ENCODE measurements around the gene MAN1C1.

MAN1C1 gene

GRCh38 chr1:25676488-25676887 lies 59.9 kb downstream of the MAN1C1 start:
- peak in 1 of 56 donors; percentile 35 for DNase-seq

GRCh38 chr1:25677193-25677773 lies 60.7 kb downstream of the MAN1C1 start:
- DNase-seq: no peak

- no peak for DNase-seq
Observed at GRCh38 chr1:25679171-25679570, 62.6 kb downstream of the MAN1C1 start.

GRCh38 chr1:25680701-25681100 lies 64.1 kb downstream of the MAN1C1 start:
- no peak for DNase-seq

- no peak for DNase-seq
Observed at GRCh38 chr1:25682059-25682601, 65.5 kb downstream of the MAN1C1 start.

- DNase-seq: no peak
Observed at GRCh38 chr1:25683177-25683576, 66.6 kb downstream of the MAN1C1 start.

GRCh38 chr1:25683731-25684130 lies 67.1 kb downstream of the MAN1C1 start:
- DNase-seq: no peak

GRCh38 chr1:25684216-25684965 lies 67.8 kb downstream of the MAN1C1 start:
- no peak for DNase-seq

GRCh38 chr1:25685211-25685750 lies 68.7 kb downstream of the MAN1C1 start:
- DNase-seq: no peak

- DNase-seq: no peak
Observed at GRCh38 chr1:25685938-25686665, 69.5 kb downstream of the MAN1C1 start.

GRCh38 chr1:25687221-25688017 lies 70.8 kb downstream of the MAN1C1 start:
- no peak for DNase-seq

- DNase-seq: no peak
Observed at GRCh38 chr1:25688390-25689119, 72.0 kb downstream of the MAN1C1 start.

GRCh38 chr1:25689686-25690381 lies 73.2 kb downstream of the MAN1C1 start:
- no peak for DNase-seq

GRCh38 chr1:25690396-25690956 lies 73.9 kb downstream of the MAN1C1 start:
- no peak for DNase-seq

- DNase-seq: no peak
Observed at GRCh38 chr1:25691211-25691610, 74.6 kb downstream of the MAN1C1 start.

- no peak for DNase-seq
Observed at GRCh38 chr1:25692560-25692959, 76.0 kb downstream of the MAN1C1 start.

- no peak for DNase-seq
Observed at GRCh38 chr1:25694167-25695007, 77.8 kb downstream of the MAN1C1 start.

GRCh38 chr1:25695090-25695770 lies 78.6 kb downstream of the MAN1C1 start:
- peak in 10 of 56 donors; percentile 17 to 47 (median 32) for DNase-seq

All from amygdala (tissue), 56 donors.